Endodermal cell (in vitro differentiated cells): ENCODE measurements around the gene SOSTDC1. TPM values are rescaled to one million over a fixed set of nuclear protein-coding genes. Genes with fewer than 3 reads are reported as not detected.

Experiments
- DNase-seq: peaks from one replicate; pipeline ENCODE4 v3.0.0-alpha.2; 2017
- H3K27ac ChIP-seq: 2 replicates; pipeline ENCODE4 v1.5.1; 2013; ENCODE audit warnings: mild to moderate bottlenecking, low read depth, low read length, moderate library complexity
- H3K27me3 ChIP-seq: 2 replicates; pipeline ENCODE4 v1.6.1; 2013; ENCODE audit warnings: mild to moderate bottlenecking, low read length, moderate library complexity; ENCODE audit not compliant: insufficient read depth, control insufficient read depth, poor library complexity, severe bottlenecking
- H3K36me3 ChIP-seq: 2 replicates; pipeline ENCODE4 v1.7.0; 2013; ENCODE audit warnings: mild to moderate bottlenecking, low read length, moderate library complexity; ENCODE audit not compliant: control insufficient read depth, insufficient read depth
- H3K4me1 ChIP-seq: one replicate; pipeline ENCODE4 v1.7.0; 2013; ENCODE audit warnings: low read length; ENCODE audit not compliant: control insufficient read depth, insufficient read depth
- H3K4me3 ChIP-seq: 2 replicates; pipeline ENCODE4 v1.5.1; 2013; ENCODE audit warnings: mild to moderate bottlenecking, low read length, moderate library complexity
- H3K9ac ChIP-seq: 2 replicates; pipeline ENCODE4 v1.6.1; 2013; ENCODE audit warnings: mild to moderate bottlenecking, low read length, moderate library complexity; ENCODE audit not compliant: poor library complexity, severe bottlenecking; ENCODE audit errors: extremely low read depth
- H3K9me3 ChIP-seq: 2 replicates; pipeline ENCODE4 v1.6.1; 2013; ENCODE audit warnings: mild to moderate bottlenecking, low read length, moderate library complexity; ENCODE audit not compliant: control insufficient read depth
- H3K27ac Mint-ChIP-seq: 2 replicates; pipeline ENCODE4 v1.8.0; 2020; ENCODE audit warnings: mixed read lengths
- H3K27me3 Mint-ChIP-seq: 2 replicates; pipeline ENCODE4 v1.8.0; 2021; ENCODE audit warnings: mild to moderate bottlenecking, mixed read lengths; ENCODE audit not compliant: insufficient read depth
- H3K36me3 Mint-ChIP-seq: 2 replicates; pipeline ENCODE4 v1.8.0; 2020; ENCODE audit warnings: low read depth, mixed read lengths
- H3K4me1 Mint-ChIP-seq: 2 replicates; pipeline ENCODE4 v1.8.0; 2020; ENCODE audit warnings: mixed read lengths
- H3K4me3 Mint-ChIP-seq: 2 replicates; pipeline ENCODE4 v1.8.0; 2020; ENCODE audit warnings: mild to moderate bottlenecking, moderate library complexity, mixed read lengths
- H3K9me3 Mint-ChIP-seq: 2 replicates; pipeline ENCODE4 v1.8.0; 2020; ENCODE audit warnings: mild to moderate bottlenecking, mixed read lengths
- WGBS, 2 experiments: methylation state at CpG; one replicate each; pipeline versions ENCODE4 v1.1.5 to v1.1.7; 2013; ENCODE audit warnings: missing lambda C conversion rate in 2 of 2, mixed read lengths in 1 of 2; ENCODE audit not compliant: insufficient coverage in 1 of 2, insufficient read length in 1 of 2; 5-methylcytosine and 5-hydroxymethylcytosine counted together
- total RNA-seq, 2 donors: library from RNA; stranded (reverse); fragmentation: NEBNext Ultra II Directional in 1 of 2; extraction: Animal tissue kit (Norgen Biotek cat#: 25700) in 1 of 2; gene quantifications; 2 replicates in 1 of 2; 3 replicates in 1 of 2; pipeline ENCODE4 v1.2.1, GENCODE V29; 2021
- TF ChIP-seq, protein P1 (sequence below): fragments of 200-600 bp; sonication (generic); conservative IDR thresholded peaks from 2 replicates; pipeline ENCODE4 v1.5.0; 2021; ENCODE audit warnings: antibody characterized with exemption, mild to moderate bottlenecking

Gene SOSTDC1
- total RNA-seq, 2 donors from 2014 or later, result 0.13 to 0.29 TPM

- Mint-ChIP-seq H3K36me3 (no peaks in the 10 kb centered on the region), H3K4me3 (no peak overlapping the region), H3K27me3 (no peaks in the 10 kb centered on the region), H3K27ac (no peak overlapping the region), H3K4me1 (peaks cover 14% of the 10 kb centered on the region), H3K9me3 (no peaks in the 10 kb centered on the region)
- Histone ChIP-seq H3K27me3 (no peaks in the 10 kb centered on the region), H3K4me3 (no peak overlapping the region), H3K9me3 (no peaks in the 10 kb centered on the region), H3K36me3 (no peaks in the 10 kb centered on the region), H3K4me1 (peaks cover 18% of the 10 kb centered on the region), H3K9ac (no peak overlapping the region), H3K27ac (no peak overlapping the region)
- TF ChIP-seq, protein P1, sequence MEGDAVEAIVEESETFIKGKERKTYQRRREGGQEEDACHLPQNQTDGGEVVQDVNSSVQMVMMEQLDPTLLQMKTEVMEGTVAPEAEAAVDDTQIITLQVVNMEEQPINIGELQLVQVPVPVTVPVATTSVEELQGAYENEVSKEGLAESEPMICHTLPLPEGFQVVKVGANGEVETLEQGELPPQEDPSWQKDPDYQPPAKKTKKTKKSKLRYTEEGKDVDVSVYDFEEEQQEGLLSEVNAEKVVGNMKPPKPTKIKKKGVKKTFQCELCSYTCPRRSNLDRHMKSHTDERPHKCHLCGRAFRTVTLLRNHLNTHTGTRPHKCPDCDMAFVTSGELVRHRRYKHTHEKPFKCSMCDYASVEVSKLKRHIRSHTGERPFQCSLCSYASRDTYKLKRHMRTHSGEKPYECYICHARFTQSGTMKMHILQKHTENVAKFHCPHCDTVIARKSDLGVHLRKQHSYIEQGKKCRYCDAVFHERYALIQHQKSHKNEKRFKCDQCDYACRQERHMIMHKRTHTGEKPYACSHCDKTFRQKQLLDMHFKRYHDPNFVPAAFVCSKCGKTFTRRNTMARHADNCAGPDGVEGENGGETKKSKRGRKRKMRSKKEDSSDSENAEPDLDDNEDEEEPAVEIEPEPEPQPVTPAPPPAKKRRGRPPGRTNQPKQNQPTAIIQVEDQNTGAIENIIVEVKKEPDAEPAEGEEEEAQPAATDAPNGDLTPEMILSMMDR, result no peak
- DNase-seq, result no peak
- WGBS, 2 experiments, result 77 to 99% methylated on average over 2 to 4 of the region's 4 CpGs
Measured at GRCh38 chr7:16494955-16495719, 29.6 kb upstream of the SOSTDC1 start.

DNA sequence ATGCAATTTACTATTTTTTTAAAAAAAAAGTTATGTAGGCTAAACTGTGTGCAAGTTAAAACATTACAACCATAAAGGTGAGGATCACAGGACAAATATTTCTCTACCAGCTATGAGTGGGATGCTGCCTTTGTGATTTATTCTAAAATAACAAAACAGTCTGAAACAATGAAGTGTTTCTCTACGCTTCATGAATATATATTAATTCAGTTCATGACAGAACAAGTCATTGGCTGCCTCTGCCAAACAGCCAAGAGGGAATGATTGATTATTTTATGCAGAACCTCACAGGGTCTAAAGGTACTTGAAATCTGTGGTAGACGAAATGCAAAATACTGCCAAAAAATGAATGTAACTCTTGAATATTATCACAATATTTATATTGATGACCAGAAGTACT is 29.0 kb upstream of the SOSTDC1 start:
- Mint-ChIP-seq H3K4me1 (peaks cover 14% of the 10 kb centered on the region), H3K9me3 (no peaks in the 10 kb centered on the region), H3K4me3 (no peak overlapping the region), H3K36me3 (no peaks in the 10 kb centered on the region), H3K27ac (no peak overlapping the region), H3K27me3 (no peaks in the 10 kb centered on the region)
- TF ChIP-seq, protein P1, result no peak
- Histone ChIP-seq H3K4me1 (peaks cover 18% of the 10 kb centered on the region), H3K27me3 (no peaks in the 10 kb centered on the region), H3K9me3 (no peaks in the 10 kb centered on the region), H3K36me3 (no peaks in the 10 kb centered on the region), H3K9ac (no peak overlapping the region), H3K27ac (peak overlapping the region; percentile 51), H3K4me3 (no peak overlapping the region)
- no peak for DNase-seq
- 95% methylated on average over 2 of the region's 2 CpGs; no CpG with 5 or more reads in 1 of the 2 experiments for WGBS, 2 experiments

DNA sequence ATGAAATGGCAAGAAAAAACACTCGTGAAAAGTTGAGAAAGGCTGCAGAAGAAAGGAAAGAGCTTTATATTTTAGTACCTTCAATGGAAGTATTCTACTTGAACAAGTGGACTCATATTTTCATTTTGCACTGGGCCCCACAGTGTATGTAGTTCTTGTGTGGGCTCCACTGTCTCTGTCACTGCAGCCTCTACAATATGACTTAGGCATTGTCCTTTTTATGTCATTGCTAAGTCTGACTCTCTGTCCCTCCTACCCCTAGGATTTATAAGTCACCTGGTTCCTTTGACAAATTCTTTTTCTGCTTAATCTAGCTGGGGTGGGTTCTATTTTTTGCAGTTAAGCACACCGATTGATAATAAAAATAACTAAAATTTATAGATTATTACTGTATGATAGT is 27.7 kb upstream of the SOSTDC1 start:
- no peaks in the 10 kb centered on the region for H3K36me3 Mint-ChIP-seq
- Histone ChIP-seq H3K4me3 (no peak overlapping the region), H3K9me3 (no peaks in the 10 kb centered on the region), H3K4me1 (peaks cover 18% of the 10 kb centered on the region), H3K27me3 (no peaks in the 10 kb centered on the region), H3K36me3 (no peaks in the 10 kb centered on the region), H3K9ac (no peak overlapping the region), H3K27ac (no peak overlapping the region)
- TF ChIP-seq, protein P1, result no peak
- WGBS, 2 experiments, result 79 to 100% methylated on average over 1 of the region's 2 CpGs
- no peaks in the 10 kb centered on the region for H3K9me3 Mint-ChIP-seq
- no peaks in the 10 kb centered on the region for H3K27me3 Mint-ChIP-seq
- H3K27ac Mint-ChIP-seq, result no peak overlapping the region
- no peak for DNase-seq
- no peak overlapping the region for H3K4me3 Mint-ChIP-seq
- H3K4me1 Mint-ChIP-seq, result peaks cover 14% of the 10 kb centered on the region
